GM18907 (cell line): ENCODE data around the gene RARB.

Experiments
- ATAC-seq: cut with Tn5 transposase; IDR thresholded peaks from one replicate; pipeline ENCODE4 v1.9.1; 2021; ENCODE audit warnings: mild to moderate bottlenecking, moderate library complexity; ENCODE audit not compliant: unreplicated experiment

The RARB gene

DNA sequence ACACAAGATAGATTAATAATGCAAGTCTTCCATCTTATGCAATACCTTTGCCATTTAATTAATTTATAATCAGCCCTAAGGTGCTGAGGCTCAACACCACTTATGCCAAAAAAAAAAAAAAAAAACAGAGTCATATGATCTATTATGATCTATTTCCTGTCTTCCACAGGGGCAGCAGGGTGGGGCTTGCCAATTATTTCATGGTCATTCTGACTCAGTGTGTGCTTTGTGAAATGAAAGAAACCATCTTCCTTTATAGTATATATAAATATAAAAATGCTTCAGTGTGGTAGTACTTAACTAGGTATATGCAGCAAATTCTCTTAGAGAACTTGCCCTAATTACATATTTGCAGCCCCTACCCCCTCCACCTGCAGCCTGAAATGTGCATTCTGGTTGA lies 7.2 kb upstream of the RARB start:
- ATAC-seq = no peak

GRCh38 chr3:25421747-25422146 lies 6.3 kb upstream of the RARB start:
- ATAC-seq = no peak

DNA sequence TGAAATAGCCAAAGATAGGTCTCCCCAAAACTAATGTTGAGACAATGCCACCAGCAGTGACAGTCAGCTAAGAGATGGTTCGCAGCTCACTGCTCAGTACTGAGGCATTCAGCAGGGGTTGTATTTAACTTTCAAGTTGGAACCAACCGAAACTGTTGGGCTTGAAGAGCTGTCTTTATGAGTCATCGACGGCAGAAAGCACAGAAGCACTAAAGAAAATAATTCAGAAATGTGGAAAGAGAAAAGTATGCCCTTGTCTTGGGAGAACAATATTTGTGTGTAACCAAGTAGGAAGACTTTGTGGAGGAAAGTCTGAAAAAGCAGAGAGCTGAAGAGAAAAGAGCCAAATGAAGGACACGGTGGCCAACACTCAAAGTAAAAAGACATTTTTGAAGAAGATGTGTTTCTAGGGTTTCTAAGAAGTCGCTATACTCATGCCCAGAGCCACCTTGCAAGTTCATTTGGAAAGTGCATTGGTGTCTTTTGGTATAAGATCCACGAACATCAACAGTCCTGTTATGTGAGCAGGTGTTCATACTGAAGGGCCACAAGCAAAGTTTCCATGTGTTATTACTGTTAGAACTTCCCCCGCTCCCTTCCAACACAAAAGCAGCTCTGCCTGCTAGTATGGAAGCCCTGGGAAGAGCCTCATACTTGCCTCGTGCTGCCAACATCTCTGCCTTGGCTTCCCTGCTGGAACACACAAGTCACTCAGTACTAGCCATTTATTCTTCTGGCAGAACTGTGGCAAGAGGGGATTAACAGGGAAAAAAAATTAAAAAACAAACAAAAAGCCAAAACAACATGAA lies 4.1 kb upstream of the RARB start:
- no peak for ATAC-seq

DNA sequence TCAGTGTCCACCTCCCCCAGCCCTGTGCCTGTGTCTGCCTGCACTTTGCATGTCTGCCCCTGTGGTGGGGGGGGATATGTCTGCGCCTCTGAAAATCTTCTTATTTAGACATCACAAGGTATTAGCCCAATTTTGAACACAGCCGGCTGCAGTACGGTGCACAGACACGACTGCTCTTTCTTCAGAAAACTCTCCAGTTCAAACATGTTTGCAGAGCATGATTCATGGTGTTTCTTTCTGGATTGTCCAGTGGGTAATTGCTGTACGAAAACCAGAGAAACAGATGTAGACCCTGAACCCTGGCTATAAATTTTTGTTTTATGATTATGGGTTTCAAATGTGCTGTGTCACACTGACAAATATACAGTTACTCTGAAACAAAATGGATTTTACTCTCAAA lies 3.4 kb upstream of the RARB start:
- ATAC-seq = no peak

DNA sequence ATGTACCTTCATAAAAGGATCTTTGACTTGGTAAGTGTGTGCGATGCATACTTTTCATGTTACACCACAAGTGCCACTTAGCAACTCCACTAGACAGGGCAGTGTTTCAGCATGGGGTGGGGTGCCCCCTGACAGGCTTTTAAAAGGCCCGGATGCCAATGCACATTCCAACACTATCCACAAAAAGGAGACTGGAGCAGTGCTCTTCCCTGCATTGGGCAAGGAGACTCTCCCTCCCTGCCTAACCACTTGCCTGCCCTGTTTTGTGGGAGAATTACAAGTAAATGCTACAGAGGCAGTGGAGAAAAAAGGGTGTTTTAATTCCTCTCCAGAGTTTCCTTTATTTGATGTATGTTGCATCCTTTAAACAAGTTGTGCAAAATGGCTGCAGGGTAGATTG lies 1.7 kb upstream of the RARB start:
- ATAC-seq = no peak

- ATAC-seq = no peak
These were observed 908 bp upstream of the RARB start for GRCh38 chr3:25427155-25427554.

GRCh38 chr3:25427563-25427941 lies 511 bp upstream of the RARB start:
- ATAC-seq = no peak

DNA sequence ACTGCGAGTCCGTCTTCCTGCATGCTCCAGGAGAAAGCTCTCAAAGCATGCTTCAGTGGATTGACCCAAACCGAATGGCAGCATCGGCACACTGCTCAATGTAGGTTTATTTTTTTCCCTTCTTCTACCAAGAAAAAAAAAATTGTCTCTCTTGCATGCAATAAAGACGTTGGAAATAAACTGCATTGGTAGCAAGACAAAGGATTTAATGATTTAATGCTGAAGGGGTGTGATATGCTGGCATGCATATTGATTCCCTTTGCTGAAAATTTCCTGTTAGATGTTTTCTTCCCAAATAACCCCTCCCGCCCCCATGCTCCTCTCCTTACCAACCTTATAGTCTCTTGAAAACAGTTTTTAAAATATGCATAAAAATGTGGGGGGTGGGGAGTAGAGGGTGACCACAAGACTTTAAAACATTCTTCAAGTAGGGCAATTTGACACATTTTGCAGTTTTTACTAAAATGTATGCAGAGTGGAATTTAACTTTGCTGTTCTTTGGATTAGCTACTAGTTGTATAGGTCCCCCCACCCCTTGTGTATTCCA lies 799 bp downstream of the RARB start:
- ATAC-seq = no peak

- ATAC-seq = no peak
These were observed 1.6 kb downstream of the RARB start for GRCh38 chr3:25429361-25430286.

DNA sequence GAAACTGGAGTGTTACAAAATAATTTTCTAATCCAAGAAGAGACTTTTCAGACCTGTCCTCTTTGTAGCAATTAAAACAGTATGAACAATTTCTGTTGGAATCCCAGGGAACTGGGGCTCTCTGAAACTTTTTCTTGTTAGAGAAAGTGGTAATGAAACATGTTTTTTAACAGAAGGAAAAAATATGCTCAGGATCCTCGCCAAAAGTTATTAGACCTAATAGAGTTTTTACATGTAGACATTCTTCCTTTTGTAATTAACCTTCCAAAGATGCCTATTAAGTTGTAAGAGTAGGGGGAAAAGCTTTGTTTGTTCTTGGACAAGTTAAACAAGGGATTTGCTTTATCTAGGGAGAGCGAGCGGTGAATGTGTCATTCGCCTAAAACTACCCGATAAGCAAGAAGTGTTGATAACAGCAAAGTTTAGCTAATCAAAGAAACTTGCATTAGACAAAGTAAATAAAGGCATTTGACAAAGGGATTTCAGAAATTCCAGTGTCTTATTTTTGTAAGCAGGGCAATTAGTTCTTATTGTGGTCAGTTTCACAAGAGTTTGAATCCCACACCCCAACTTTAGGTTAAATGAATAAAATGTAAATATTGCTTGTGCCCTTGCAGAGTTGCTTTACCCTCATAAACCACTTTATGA lies 2.3 kb downstream of the RARB start:
- no peak for ATAC-seq

GRCh38 chr3:25430935-25431770 lies 3.1 kb downstream of the RARB start:
- ATAC-seq = no peak

DNA sequence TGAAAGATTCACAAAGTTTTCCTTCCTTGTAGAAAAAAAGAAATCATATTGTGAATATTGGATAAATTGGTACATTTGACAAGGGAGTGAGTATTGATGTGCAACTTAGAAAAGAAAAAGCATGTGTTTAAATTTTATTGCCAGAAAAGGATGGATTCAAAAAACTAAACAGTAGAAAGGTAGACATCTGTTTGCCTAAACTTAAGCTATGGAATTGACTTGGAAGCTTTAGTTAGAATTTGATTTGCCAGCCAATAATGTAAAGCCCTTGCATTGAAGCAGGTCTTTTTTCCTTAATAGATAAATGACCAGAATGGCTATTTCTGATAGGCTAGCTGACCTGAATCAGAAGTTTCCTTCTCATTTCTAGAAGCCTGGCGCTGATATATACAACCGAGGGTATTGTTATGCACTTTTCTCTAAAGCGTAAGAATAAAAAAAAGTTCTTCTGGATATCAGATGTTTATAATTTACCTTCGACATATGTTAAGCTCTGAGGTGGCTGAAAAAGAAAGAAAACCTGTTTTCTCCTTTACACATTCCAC lies 4.2 kb downstream of the RARB start:
- ATAC-seq = no peak

GRCh38 chr3:25433106-25433505 lies 5.0 kb downstream of the RARB start:
- no peak for ATAC-seq

DNA sequence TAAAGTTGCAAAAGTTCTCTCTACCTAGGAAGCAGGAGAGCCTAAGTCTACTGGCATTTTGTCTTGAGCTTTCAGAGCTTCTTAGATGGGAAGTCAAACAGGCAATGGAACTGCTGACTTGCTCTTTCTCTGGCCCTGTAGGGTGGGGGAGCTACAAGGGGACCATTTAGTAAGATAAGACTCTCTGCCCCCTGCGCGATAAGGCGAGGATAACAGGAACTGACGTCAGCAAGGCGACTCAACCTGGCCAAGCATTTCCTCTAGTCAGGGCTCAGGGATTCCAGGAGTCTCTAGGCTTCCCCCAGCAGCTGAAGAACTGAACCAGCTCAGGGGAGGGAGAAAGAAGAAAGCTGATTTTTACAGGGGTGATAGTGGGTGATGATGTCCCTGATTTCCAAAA lies 5.8 kb downstream of the RARB start:
- ATAC-seq = no peak

GRCh38 chr3:25437953-25438352 lies 9.9 kb downstream of the RARB start:
- no peak for ATAC-seq

GRCh38 chr3:25438791-25439555 lies 10.9 kb downstream of the RARB start:
- no peak for ATAC-seq

DNA sequence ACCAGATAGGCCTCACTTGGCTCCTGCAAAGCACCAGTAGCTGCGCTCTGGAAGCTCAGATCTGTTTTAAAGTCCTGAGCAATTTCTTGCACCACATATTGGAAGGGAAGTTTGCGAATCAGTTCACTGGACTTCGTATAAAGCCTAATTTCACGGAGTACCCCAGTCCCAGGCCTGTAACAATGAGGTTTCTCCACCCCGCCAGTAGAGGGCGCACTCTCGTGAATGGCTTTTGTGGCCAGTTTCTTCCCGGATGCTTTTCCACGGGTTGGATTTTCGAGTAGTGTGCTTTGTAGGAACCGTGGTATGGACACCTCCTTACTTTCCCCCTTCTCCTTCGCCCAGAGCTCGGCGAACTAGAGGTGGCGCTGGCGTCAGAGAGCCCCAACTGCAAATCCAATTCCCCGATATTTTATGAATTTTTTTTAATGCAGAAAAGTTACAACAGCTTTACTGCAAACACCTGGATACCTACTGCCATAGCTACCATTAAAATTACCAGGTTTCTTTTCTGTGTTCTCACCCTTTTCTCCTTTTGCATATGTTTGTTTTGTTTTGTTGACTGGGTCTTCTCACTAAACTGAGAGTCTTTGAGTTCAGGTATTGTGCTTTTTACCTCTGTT lies 13.3 kb downstream of the RARB start:
- no peak for ATAC-seq

- ATAC-seq = no peak
These were observed 14.4 kb downstream of the RARB start for GRCh38 chr3:25442486-25442885.

DNA sequence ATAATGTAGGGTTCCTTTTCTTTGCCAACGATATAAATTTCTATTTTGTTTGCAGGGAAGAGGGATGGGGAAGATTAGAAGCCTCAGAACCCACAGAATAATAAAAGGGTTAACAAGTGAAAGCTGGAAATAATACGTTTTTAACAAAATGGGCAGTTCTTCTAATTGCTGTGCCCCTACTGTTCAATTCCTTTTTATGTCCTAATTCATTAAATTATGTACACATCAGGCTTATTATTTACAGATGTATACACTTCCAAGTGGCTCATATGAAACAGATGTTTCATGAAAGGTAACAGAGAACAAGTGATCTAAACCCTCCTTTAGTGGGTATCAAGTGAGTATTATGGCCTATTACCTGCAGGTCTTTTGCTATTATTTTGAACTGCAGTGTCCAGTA lies 16.2 kb downstream of the RARB start:
- no peak for ATAC-seq
